ENCODE measurements around the gene SLC8A1.
A peak's percentile ranks its signal among the peaks of the same experiment; 100 is the strongest.

Gene SLC8A1

GRCh38 chr2:40457837-40458236, 5.9 kb upstream of the SLC8A1 start:
- no peak for DNase-seq

- DNase-seq = no peak
Observed at GRCh38 chr2:40457366-40457765, 5.5 kb upstream of the SLC8A1 start.

GRCh38 chr2:40456926-40457325, 5.0 kb upstream of the SLC8A1 start:
- no peak for DNase-seq

- no peak for DNase-seq
Observed at GRCh38 chr2:40455661-40456060, 3.8 kb upstream of the SLC8A1 start.

- DNase-seq = no peak
Observed at GRCh38 chr2:40454321-40454720, 2.4 kb upstream of the SLC8A1 start.

GRCh38 chr2:40452786-40453185, 896 bp upstream of the SLC8A1 start:
- DNase-seq = no peak

GRCh38 chr2:40450796-40451430, 977 bp downstream of the SLC8A1 start:
- peak; percentile 34 for DNase-seq

- peak; percentile 3 for DNase-seq
Observed at GRCh38 chr2:40450066-40450795, 1.7 kb downstream of the SLC8A1 start.

- DNase-seq = peak; percentile 61
Observed at GRCh38 chr2:40448476-40449079, 3.3 kb downstream of the SLC8A1 start.

GRCh38 chr2:40445467-40445866, 6.4 kb downstream of the SLC8A1 start:
- DNase-seq = no peak

- DNase-seq = no peak
Observed at GRCh38 chr2:40440835-40441234, 11.1 kb downstream of the SLC8A1 start.

- no peak for DNase-seq
Observed at GRCh38 chr2:40439473-40439872, 12.4 kb downstream of the SLC8A1 start.

- DNase-seq = no peak
Observed at GRCh38 chr2:40436093-40436475, 15.8 kb downstream of the SLC8A1 start.

- DNase-seq = no peak
Observed at GRCh38 chr2:40435426-40436092, 16.3 kb downstream of the SLC8A1 start.

- DNase-seq = no peak
Observed at GRCh38 chr2:40434731-40435271, 17.1 kb downstream of the SLC8A1 start.

- no peak for DNase-seq
Observed at GRCh38 chr2:40433736-40434135, 18.2 kb downstream of the SLC8A1 start.

- no peak for DNase-seq
Observed at GRCh38 chr2:40432921-40433483, 18.9 kb downstream of the SLC8A1 start.

GRCh38 chr2:40431600-40431955, 20.3 kb downstream of the SLC8A1 start:
- no peak for DNase-seq

GRCh38 chr2:40430776-40431599, 20.9 kb downstream of the SLC8A1 start:
- DNase-seq = no peak

- no peak for DNase-seq
Observed at GRCh38 chr2:40428439-40428838, 23.5 kb downstream of the SLC8A1 start.

- no peak for DNase-seq
Observed at GRCh38 chr2:40421631-40422297, 30.1 kb downstream of the SLC8A1 start.

GRCh38 chr2:40420478-40420877, 31.4 kb downstream of the SLC8A1 start:
- DNase-seq = no peak

Data from DMS53 (cell line).